ENCODE results near the gene PREX1. TPM values are rescaled to one million over a fixed set of nuclear protein-coding genes. Genes with fewer than 3 reads are reported as not detected.
"Not testable (repeated sequence)": the region's sequence is repeated elsewhere in the genome, so short reads cannot be mapped to it uniquely, and the experiment has no call there.

The PREX1 gene
- total RNA-seq, 2 experiments from 2014 or later: 36.5 to 39.2 TPM

GRCh38 chr20:48759631-48760245, 68.1 kb downstream of the PREX1 start:
- ChIA-PET POLR2A (interaction anchor here (0.8 kb wide), 2 partner anchors 64 to 464 kb away, joined by 3 read pairs; no protein-coding TSS in a partner anchor), CTCF (interaction anchor here (0.7 to 1.3 kb wide), 5 partner anchors 9 to 157 kb away, joined by 3 to 5 read pairs (median 3); no protein-coding TSS in a partner anchor)
- H3K36me3 Mint-ChIP-seq (ENCODE audit: low read depth): peaks cover 32% of the 10 kb centered on the region
- DNase-seq (no peak), ATAC-seq (no peak)
- no peak overlapping the region for H3K4me3 Mint-ChIP-seq
- intact Hi-C loops (cut with DNase I, micrococcal nuclease): loop anchor here (1.0 to 10.0 kb wide), 10 partner anchors 10 to 1145 kb away; partner anchors contain the start of genes ARFGEF2 (in 1 of the 2), CSE1L (in 1 of the 2) and ZNFX1 (in 1 of the 2)
- H3K9me3 Mint-ChIP-seq (ENCODE audit: low read depth): peaks cover 15% of the 10 kb centered on the region
- H3K27me3 Mint-ChIP-seq: no peaks in the 10 kb centered on the region
- H3K27ac Mint-ChIP-seq: peak overlapping the region; percentile 96
- peaks cover 61% of the 10 kb centered on the region for H3K4me1 Mint-ChIP-seq

- DNase-seq (no peak), ATAC-seq (no peak)
- peak overlapping the region; percentile 74 for H3K27ac Mint-ChIP-seq
- H3K4me1 Mint-ChIP-seq: peaks cover 65% of the 10 kb centered on the region
- H3K9me3 Mint-ChIP-seq (ENCODE audit: low read depth): peaks cover 17% of the 10 kb centered on the region
- H3K36me3 Mint-ChIP-seq (ENCODE audit: low read depth): peaks cover 37% of the 10 kb centered on the region
- H3K4me3 Mint-ChIP-seq: no peak overlapping the region
- no peaks in the 10 kb centered on the region for H3K27me3 Mint-ChIP-seq
- intact Hi-C loops (cut with DNase I, micrococcal nuclease): no loop called here
- POLR2A ChIA-PET: no interaction called here
- CTCF ChIA-PET: no interaction called here
These were observed 69.5 kb downstream of the PREX1 start for GRCh38 chr20:48758206-48758820.

- Mint-ChIP-seq H3K4me1 (peaks cover 65% of the 10 kb centered on the region), H3K27ac (peak overlapping the region; percentile 56), H3K9me3 (ENCODE audit: low read depth) (peaks cover 11% of the 10 kb centered on the region), H3K36me3 (ENCODE audit: low read depth) (peaks cover 30% of the 10 kb centered on the region)
- ATAC-seq; CTCF ChIA-PET; H3K4me3 Mint-ChIP-seq; intact Hi-C loops (cut with DNase I, micrococcal nuclease); H3K27me3 Mint-ChIP-seq: not testable (repeated sequence)
- peak; percentile 32 for DNase-seq
- POLR2A ChIA-PET: interaction anchor here (1.0 kb wide), 1 partner anchor 11 kb away, joined by 3 read pairs; no protein-coding TSS in a partner anchor
These were observed 71.0 kb downstream of the PREX1 start for GRCh38 chr20:48756774-48757173.

- intact Hi-C loops (cut with DNase I, micrococcal nuclease): no loop called here
- no peak for ATAC-seq
- Mint-ChIP-seq H3K27ac (no peak overlapping the region), H3K4me1 (peaks cover 62% of the 10 kb centered on the region), H3K4me3 (no peak overlapping the region), H3K36me3 (ENCODE audit: low read depth) (peaks cover 34% of the 10 kb centered on the region), H3K9me3 (ENCODE audit: low read depth) (peaks cover 11% of the 10 kb centered on the region), H3K27me3 (no peaks in the 10 kb centered on the region)
- ChIA-PET POLR2A (no interaction called here), CTCF (interaction anchor here (0.5 kb wide), 1 partner anchor 443 kb away, joined by 3 read pairs; no protein-coding TSS in a partner anchor)
- no peak for DNase-seq
These were observed 73.5 kb downstream of the PREX1 start for GRCh38 chr20:48754292-48754691.

- H3K36me3 Mint-ChIP-seq (ENCODE audit: low read depth): peaks cover 34% of the 10 kb centered on the region
- no peak overlapping the region for H3K4me3 Mint-ChIP-seq
- DNase-seq (no peak), ATAC-seq (peak; percentile 11)
- H3K9me3 Mint-ChIP-seq (ENCODE audit: low read depth): peaks cover 11% of the 10 kb centered on the region
- intact Hi-C loops (cut with DNase I, micrococcal nuclease): no loop called here
- H3K27me3 Mint-ChIP-seq: no peaks in the 10 kb centered on the region
- no peak overlapping the region for H3K27ac Mint-ChIP-seq
- CTCF ChIA-PET: no interaction called here
- H3K4me1 Mint-ChIP-seq: peaks cover 62% of the 10 kb centered on the region
- POLR2A ChIA-PET: no interaction called here
These were observed 74.8 kb downstream of the PREX1 start for GRCh38 chr20:48752963-48753362.

GRCh38 chr20:48751871-48752270, 75.9 kb downstream of the PREX1 start:
- ATAC-seq (no peak), DNase-seq (no peak)
- Mint-ChIP-seq H3K4me3 (no peak overlapping the region), H3K27me3 (no peaks in the 10 kb centered on the region), H3K9me3 (ENCODE audit: low read depth) (peaks cover 9% of the 10 kb centered on the region), H3K4me1 (peaks cover 58% of the 10 kb centered on the region), H3K27ac (peak overlapping the region; percentile 84), H3K36me3 (ENCODE audit: low read depth) (peaks cover 26% of the 10 kb centered on the region)
- intact Hi-C loops (cut with DNase I, micrococcal nuclease): no loop called here
- POLR2A ChIA-PET: interaction anchor here (0.5 to 0.6 kb wide), 2 partner anchors 25 to 33 kb away, joined by 3 read pairs; no protein-coding TSS in a partner anchor
- CTCF ChIA-PET: interaction anchor here (0.7 to 1.0 kb wide), 2 partner anchors 154 to 1369 kb away, joined by 3 read pairs; no protein-coding TSS in a partner anchor

- Mint-ChIP-seq H3K36me3 (ENCODE audit: low read depth) (peaks cover 20% of the 10 kb centered on the region), H3K27me3 (no peaks in the 10 kb centered on the region), H3K9me3 (ENCODE audit: low read depth) (peaks cover 6% of the 10 kb centered on the region), H3K4me3 (no peak overlapping the region), H3K27ac (peak overlapping the region; percentile 84), H3K4me1 (peaks cover 54% of the 10 kb centered on the region)
- POLR2A ChIA-PET: interaction anchor here (0.6 to 0.7 kb wide), 2 partner anchors 16 to 25 kb away, joined by 3 read pairs; no protein-coding TSS in a partner anchor
- DNase-seq (peak; percentile 41), ATAC-seq (peak; percentile 63)
- CTCF ChIA-PET: interaction anchor here (0.7 to 2.2 kb wide), 5 partner anchors 8 to 1368 kb away, joined by 3 to 8 read pairs (median 3); no protein-coding TSS in a partner anchor
- intact Hi-C loops (cut with DNase I, micrococcal nuclease): no loop called here
These were observed 76.7 kb downstream of the PREX1 start for GRCh38 chr20:48750941-48751635.

GRCh38 chr20:48750376-48750775, 77.4 kb downstream of the PREX1 start:
- intact Hi-C loops (cut with DNase I, micrococcal nuclease): no loop called here
- Mint-ChIP-seq H3K4me1 (peaks cover 54% of the 10 kb centered on the region), H3K9me3 (ENCODE audit: low read depth) (peaks cover 5% of the 10 kb centered on the region), H3K4me3 (no peak overlapping the region), H3K27ac (peak overlapping the region; percentile 84), H3K27me3 (no peaks in the 10 kb centered on the region), H3K36me3 (ENCODE audit: low read depth) (peaks cover 13% of the 10 kb centered on the region)
- DNase-seq (no peak), ATAC-seq (no peak)
- ChIA-PET CTCF (interaction anchor here (1.1 to 2.2 kb wide), 2 partner anchors 10 to 11 kb away, joined by 3 to 8 read pairs; no protein-coding TSS in a partner anchor), POLR2A (interaction anchor here (0.7 kb wide), 2 partner anchors 16 to 971 kb away, joined by 3 to 4 read pairs; no protein-coding TSS in a partner anchor)

- DNase-seq: no peak
- Mint-ChIP-seq H3K4me1 (peaks cover 54% of the 10 kb centered on the region), H3K27ac (peak overlapping the region; percentile 48), H3K9me3 (ENCODE audit: low read depth) (peaks cover 2% of the 10 kb centered on the region), H3K4me3 (no peak overlapping the region), H3K36me3 (ENCODE audit: low read depth) (peaks cover 9% of the 10 kb centered on the region), H3K27me3 (no peaks in the 10 kb centered on the region)
- intact Hi-C loops (cut with DNase I, micrococcal nuclease): no loop called here
- CTCF ChIA-PET: interaction anchor here (2.2 kb wide), 1 partner anchor 10 kb away, joined by 8 read pairs; no protein-coding TSS in a partner anchor
- ATAC-seq: peak; percentile 12
- POLR2A ChIA-PET: interaction anchor here (0.7 kb wide), 1 partner anchor 970 kb away, joined by 4 read pairs; no protein-coding TSS in a partner anchor
These were observed 78.4 kb downstream of the PREX1 start for GRCh38 chr20:48749437-48749836.

- ATAC-seq (no peak), DNase-seq (no peak)
- Mint-ChIP-seq H3K27me3 (no peaks in the 10 kb centered on the region), H3K4me3 (no peak overlapping the region), H3K4me1 (peaks cover 50% of the 10 kb centered on the region), H3K27ac (peak overlapping the region; percentile 52), H3K9me3 (ENCODE audit: low read depth) (no peaks in the 10 kb centered on the region), H3K36me3 (ENCODE audit: low read depth) (peaks cover 13% of the 10 kb centered on the region)
- intact Hi-C loops (cut with DNase I, micrococcal nuclease): no loop called here
- ChIA-PET CTCF (no interaction called here), POLR2A (no interaction called here)
These were observed 79.2 kb downstream of the PREX1 start for GRCh38 chr20:48748556-48748955.

GRCh38 chr20:48747840-48748414, 79.9 kb downstream of the PREX1 start:
- POLR2A ChIA-PET: no interaction called here
- no peaks in the 10 kb centered on the region for H3K9me3 Mint-ChIP-seq (ENCODE audit: low read depth)

More at GRCh38 chr20:48747840-48748414, 79.9 kb downstream of the PREX1 start:
- DNase-seq (no peak), ATAC-seq (no peak)
- H3K36me3 Mint-ChIP-seq (ENCODE audit: low read depth): peaks cover 15% of the 10 kb centered on the region
- peaks cover 47% of the 10 kb centered on the region for H3K4me1 Mint-ChIP-seq
- intact Hi-C loops (cut with DNase I, micrococcal nuclease): no loop called here
- H3K4me3 Mint-ChIP-seq: no peak overlapping the region
- H3K27me3 Mint-ChIP-seq: no peaks in the 10 kb centered on the region
- CTCF ChIA-PET: interaction anchor here (0.7 kb wide), 1 partner anchor 551 kb away, joined by 3 read pairs; no protein-coding TSS in a partner anchor
- peak overlapping the region; percentile 52 for H3K27ac Mint-ChIP-seq
